Activated naive CD4-positive, alpha-beta T cell treated with Interleukin-2 at 50 U/mL for 16 hours (primary cell): Measurements from ENCODE around the gene TRIM58.

Experiments used
- DNase-seq: peaks from one replicate; pipeline ENCODE4 v3.0.0-alpha.2; 2020

Gene TRIM58, protein sequence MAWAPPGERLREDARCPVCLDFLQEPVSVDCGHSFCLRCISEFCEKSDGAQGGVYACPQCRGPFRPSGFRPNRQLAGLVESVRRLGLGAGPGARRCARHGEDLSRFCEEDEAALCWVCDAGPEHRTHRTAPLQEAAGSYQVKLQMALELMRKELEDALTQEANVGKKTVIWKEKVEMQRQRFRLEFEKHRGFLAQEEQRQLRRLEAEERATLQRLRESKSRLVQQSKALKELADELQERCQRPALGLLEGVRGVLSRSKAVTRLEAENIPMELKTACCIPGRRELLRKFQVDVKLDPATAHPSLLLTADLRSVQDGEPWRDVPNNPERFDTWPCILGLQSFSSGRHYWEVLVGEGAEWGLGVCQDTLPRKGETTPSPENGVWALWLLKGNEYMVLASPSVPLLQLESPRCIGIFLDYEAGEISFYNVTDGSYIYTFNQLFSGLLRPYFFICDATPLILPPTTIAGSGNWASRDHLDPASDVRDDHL

DNA sequence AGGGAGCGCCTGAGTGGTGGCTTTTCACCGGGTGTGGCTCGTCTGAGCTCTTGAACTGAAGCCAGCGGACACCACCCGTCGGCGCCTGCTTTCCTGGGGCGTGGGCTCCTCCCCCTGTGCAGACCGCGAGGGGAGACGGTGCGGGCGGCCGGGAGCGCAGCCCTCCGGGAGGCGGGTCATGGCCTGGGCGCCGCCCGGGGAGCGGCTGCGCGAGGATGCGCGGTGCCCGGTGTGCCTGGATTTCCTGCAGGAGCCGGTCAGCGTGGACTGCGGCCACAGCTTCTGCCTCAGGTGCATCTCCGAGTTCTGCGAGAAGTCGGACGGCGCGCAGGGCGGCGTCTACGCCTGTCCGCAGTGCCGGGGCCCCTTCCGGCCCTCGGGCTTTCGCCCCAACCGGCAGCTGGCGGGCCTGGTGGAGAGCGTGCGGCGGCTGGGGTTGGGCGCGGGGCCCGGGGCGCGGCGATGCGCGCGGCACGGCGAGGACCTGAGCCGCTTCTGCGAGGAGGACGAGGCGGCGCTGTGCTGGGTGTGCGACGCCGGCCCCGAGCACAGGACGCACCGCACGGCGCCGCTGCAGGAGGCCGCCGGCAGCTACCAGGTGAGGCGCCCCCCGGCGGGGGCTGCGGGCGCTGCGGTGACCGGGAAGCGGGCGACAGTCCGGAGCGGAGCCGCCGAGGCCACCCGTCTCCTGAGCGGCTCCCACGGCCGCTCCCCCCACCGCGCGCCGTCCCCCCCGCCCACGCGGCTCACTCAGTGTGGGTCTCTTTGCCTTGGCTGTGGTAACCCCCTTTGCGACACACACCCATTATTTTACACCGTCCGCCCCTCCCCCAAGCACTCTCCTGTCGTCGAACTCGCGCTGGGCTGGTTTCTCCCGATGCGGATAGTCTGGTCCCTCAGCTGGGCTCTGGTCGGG, at the start of gene TRIM58:
TRIM58 (plus strand) TSS at position 119 of the 916 bp plus-strand sequence; CDS start at position 179, 60 bp downstream.
- DNase-seq, result no peak

DNA sequence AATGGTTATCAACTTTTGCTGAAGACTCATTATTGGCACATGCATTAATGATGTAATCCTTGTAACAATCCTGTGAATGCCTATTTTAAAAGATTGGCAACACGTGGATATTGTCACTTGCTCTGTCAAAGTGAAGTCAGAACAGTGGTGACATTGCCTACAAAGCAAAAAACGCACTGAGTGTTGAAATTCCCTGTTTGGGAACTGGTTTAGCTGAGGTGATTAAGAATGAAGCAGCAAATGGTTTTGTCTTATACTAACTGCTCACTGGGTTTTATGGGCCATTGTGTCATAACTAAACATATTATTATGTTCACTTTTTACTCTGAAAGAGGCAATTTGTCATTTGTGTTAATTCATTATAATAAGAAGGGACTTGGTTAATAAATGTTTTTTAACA, 44.4 kb upstream of the TRIM58 start:
- no peak for DNase-seq

DNA sequence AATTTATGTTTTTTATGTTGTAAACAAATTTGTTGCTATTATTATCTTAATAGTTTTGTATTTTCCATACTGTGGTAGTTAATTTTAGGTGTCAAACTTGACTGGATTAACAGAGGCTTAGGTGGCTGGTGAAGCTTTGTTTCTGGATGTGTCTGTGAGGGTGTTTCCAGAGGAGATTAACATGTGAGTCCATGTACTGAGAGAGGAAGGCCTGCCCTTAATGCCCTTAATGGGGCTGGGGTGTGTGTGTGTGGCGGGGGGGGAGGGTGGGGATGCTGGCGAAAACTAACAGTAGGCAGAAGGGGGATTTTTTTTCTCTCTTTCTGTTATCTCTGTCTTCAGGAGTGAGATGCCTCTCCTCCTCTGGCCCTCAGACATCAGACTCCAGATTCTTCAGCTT, 34.9 kb upstream of the TRIM58 start:
- DNase-seq, result no peak

GRCh38 chr1:247824023-247824422, 33.0 kb upstream of the TRIM58 start, which contains the start of gene OR14A16:
Gene OR14A16 (minus strand): TSS chr1:247824119. CDS start chr1:247815729, 8,390 bp downstream.
- no peak for DNase-seq

GRCh38 chr1:247825362-247825761, 31.6 kb upstream of the TRIM58 start:
- DNase-seq, result no peak

DNA sequence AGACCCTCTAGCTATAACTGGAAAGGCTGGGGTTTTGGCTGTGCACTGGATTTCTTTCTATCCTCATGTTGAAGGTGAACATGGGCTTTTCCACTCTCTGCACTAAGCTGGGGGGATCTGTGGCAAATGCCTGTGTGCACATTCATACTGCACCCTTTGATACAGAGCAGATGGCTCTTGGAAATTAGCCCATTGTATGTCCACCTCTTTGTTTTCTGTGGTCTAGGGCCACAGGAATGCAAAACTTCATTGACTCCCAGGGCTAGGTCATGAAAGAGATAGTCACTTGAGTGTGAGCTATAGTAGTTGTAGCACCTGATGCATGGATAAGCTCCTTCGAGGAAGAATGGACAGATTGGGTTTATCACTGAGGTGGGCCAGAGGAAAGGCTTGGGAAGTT, 27.3 kb upstream of the TRIM58 start:
- no peak for DNase-seq

GRCh38 chr1:247833601-247834000, 23.4 kb upstream of the TRIM58 start:
- DNase-seq, result no peak

- no peak for DNase-seq
Measured at GRCh38 chr1:247840818-247841217, 16.2 kb upstream of the TRIM58 start.

DNA sequence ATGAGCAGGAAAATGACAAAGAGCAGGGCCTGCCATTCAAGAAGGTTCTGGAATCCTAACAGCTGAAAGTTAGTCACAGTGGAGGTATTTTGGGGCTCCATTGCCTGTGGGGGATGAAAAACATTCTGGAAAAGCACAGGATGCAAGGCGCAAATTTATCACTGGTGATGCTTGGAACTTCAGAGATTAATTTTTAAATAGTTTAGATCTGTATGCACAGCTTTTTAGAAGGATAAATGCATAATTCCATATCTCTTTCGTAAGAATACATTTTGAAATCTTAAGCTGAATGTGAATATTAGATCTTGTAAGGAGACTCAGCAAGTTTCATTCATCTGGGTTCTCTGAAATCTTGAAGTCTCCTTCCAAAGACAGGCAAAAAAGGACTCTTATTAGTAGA, 15.2 kb upstream of the TRIM58 start, which contains the start of gene OR11L1:
OR11L1 (minus strand) TSS at position 101 of the 400 bp plus-strand sequence; CDS start at position 101, 0 bp downstream.
- DNase-seq, result no peak

GRCh38 chr1:247843411-247843810, 13.6 kb upstream of the TRIM58 start:
- DNase-seq, result no peak

- no peak for DNase-seq
Measured at GRCh38 chr1:247845011-247845692, 11.8 kb upstream of the TRIM58 start.

- DNase-seq, result no peak
Measured at GRCh38 chr1:247845693-247846017, 11.3 kb upstream of the TRIM58 start.

DNA sequence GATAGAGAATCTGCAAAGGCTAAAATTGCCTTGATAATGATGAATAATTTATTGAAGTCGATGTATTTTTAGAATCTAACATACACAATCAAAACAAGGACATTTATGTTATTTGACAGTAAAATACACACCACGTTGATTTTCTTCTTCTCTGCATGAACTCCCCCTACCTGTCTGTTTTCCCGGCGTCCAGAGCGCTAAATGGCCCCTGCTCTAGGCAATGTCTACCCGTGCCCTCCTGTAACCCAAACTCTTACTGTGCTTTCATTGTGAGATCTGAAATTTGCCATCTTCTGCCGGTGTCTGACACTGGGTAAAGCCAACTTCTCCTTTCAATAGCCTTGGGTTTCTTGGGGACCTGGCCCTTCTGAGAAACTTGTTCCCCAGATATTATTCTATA, 8.6 kb upstream of the TRIM58 start:
- no peak for DNase-seq

GRCh38 chr1:247849616-247850015, 7.4 kb upstream of the TRIM58 start:
- no peak for DNase-seq

DNA sequence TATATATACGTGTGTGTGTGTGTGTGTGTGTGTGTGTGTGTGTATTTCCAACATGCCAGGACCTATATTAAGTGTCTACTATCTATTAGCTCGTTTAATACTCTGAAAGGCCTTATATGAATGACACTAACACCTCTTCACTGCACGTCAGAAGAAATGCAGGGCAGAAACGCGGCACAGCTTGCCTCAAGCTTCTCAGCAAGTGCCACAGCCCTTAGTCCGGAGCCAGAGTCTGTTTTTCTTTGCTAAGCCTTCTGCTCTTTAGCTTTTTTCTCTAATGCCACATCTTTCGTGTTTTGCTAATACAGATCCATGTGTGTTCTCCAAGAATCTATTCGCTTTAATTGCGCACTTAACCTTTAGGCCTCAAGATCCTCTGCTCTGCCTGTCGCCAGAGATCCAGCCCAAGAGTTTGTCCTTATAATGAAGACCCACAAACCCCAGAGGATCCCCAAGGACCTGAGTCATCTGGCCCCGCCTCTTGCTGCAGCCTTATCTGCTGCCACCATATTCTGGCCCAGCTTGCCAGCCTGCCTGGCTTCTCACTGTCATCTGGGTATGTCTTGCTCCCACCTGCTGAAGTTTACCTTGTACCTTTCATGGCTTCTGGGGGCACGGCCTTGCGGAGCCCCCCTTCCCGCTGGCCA, 2.0 kb upstream of the TRIM58 start:
- DNase-seq, result no peak

DNA sequence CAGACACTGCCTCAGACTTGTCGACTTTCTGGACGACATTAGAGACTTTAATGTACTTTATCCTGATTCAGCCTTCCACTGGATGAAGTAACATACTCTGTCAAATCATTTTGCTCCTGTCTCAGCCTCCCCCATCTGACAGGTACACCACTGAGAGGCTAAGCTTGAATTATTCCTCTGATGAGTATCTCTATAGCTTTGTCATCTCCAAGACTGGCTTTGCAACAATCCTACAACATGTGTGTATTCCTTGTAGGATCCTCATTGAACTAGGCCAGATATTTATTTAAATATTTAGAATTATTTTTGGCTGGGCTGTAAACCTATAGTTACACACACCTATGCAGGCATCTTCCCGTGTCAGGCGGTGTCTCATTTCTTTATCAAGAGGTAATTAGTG, 1.1 kb upstream of the TRIM58 start:
- no peak for DNase-seq

GRCh38 chr1:247857985-247858619, 1.1 kb downstream of the TRIM58 start:
- no peak for DNase-seq

DNA sequence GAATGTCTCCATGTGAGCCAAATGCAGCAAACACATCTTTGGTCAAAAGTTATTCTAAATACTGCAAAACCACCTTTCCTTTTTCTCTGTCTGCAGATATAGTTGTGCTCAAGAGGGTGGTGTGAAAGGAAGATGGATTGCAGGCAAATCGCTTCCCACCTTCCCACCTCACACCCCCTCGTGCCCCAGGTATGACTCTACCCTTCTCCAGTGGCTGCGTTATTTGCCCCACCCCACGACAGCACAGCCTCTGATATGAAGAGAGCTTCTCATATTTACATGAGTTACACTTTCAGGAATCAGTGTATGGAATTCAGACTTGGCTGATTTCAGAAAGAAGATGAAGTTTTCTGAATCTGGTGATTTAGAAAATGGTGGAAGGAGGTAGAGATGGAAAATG, 5.8 kb downstream of the TRIM58 start:
- DNase-seq, result no peak

GRCh38 chr1:247864644-247865043, 7.7 kb downstream of the TRIM58 start:
- no peak for DNase-seq

GRCh38 chr1:247865416-247865815, 8.4 kb downstream of the TRIM58 start:
- no peak for DNase-seq

DNA sequence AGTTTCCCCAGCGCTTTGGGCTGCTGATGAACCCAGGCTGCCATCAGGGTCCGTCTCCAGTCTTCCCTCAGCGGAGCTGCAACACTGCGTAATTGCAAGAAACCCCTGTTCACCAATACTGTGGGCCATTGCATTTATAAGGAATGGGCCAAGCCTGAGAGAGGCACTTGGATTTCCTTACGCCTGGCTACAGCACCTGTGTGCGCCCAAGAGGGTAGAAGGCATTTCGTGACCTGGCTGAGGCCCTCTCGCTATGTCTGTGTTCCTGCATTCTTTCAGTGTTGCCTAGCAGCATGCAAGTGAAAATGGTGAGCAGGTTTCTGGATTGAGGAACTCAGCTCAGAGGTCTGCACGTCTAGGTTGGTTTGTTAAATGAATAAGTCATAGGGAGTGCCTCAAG, 26.4 kb downstream of the TRIM58 start:
- DNase-seq, result no peak

DNA sequence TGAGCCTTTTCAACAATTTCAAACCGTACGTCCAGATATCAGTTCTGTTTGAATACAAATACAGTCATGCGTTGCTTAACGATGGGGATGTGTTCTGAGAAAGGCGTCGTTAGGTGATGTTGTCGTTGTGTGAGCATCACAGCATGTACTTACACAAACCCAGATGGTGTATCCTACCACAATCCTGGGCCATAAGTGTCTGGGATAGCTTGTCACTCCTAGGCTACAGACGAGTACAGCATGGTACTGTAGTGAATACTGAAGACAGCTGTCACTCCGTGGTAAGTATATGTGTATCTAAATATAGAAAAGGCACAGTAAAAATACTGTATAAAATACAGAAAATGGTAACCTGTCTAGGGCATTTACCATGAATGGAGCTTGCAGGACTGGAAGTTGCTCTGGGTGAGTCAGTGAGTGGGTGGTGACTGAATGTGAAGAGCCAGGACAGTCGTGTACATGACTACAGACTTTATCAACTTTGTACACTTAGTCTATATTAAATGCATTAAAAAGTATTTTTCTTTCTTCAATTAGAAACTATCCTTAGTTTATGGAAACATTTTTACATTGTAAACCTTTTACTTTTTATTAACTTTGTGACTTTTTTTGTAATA, 27.9 kb downstream of the TRIM58 start:
- DNase-seq, result no peak
